Keratinocyte (primary cell): ENCODE data around the gene ELOVL5. TPM values are rescaled to one million over a fixed set of nuclear protein-coding genes. Genes with fewer than 3 reads are reported as not detected.
"Not testable (repeated sequence)": the region's sequence is repeated elsewhere in the genome, so short reads cannot be mapped to it uniquely, and the experiment has no call there.

Experiments used
- DNase-seq: peaks from one replicate; pipeline ENCODE4 v3.0.0-alpha.2; 2011; ENCODE audit warnings: low read depth, missing footprints, low spot score
- FAIRE-seq: peaks from 2 replicates; lab custom pipeline; 2011; peaks lifted over from hg19 to GRCh38; lab: Jason Lieb, UNC
- H2AFZ ChIP-seq: 2 replicates; pipeline ENCODE4 v1.6.0; 2012; ENCODE audit warnings: low read length, control low read depth, inconsistent platforms; ENCODE audit not compliant: control insufficient read depth
- H3K27ac ChIP-seq: 2 replicates; pipeline ENCODE4 v1.5.1; 2011; ENCODE audit warnings: low read length; ENCODE audit not compliant: control insufficient read depth, insufficient read depth
- H3K27me3 ChIP-seq: 3 replicates; pipeline ENCODE4 v1.6.0; 2011; ENCODE audit warnings: low read length; ENCODE audit not compliant: control insufficient read depth, insufficient read depth; ENCODE audit errors: extremely low read depth
- H3K36me3 ChIP-seq, 2 experiments: 2 replicates in 1 of 2; 3 replicates in 1 of 2; pipeline ENCODE4 v1.5.1; 2011; ENCODE audit warnings: low read length in 2 of 2, mild to moderate bottlenecking in 1 of 2; ENCODE audit not compliant: control insufficient read depth in 2 of 2, insufficient read depth in 2 of 2; ENCODE audit errors: extremely low read depth in 1 of 2
- H3K4me1 ChIP-seq: 3 replicates; pipeline ENCODE4 v1.5.1; 2011; ENCODE audit warnings: low read length; ENCODE audit not compliant: control insufficient read depth, insufficient read depth; ENCODE audit errors: extremely low read depth
- H3K4me2 ChIP-seq: 3 replicates; pipeline ENCODE4 v1.6.0; 2011; ENCODE audit warnings: low read depth, low read length; ENCODE audit not compliant: control insufficient read depth, insufficient read depth; ENCODE audit errors: extremely low read depth
- H3K4me3 ChIP-seq, 3 experiments: fragments of 200-600 bp in 1 of 3; sonication (generic) in 1 of 3; 2 replicates in 2 of 3; 3 replicates in 1 of 3; pipeline ENCODE4 v1.5.1; 2011 to 2016; ENCODE audit warnings: low read length in 3 of 3, mild to moderate bottlenecking in 3 of 3, control low read depth in 2 of 3, inconsistent platforms in 1 of 3, low read depth in 1 of 3, mixed read lengths in 1 of 3, mixed run types in 1 of 3, moderate library complexity in 1 of 3; ENCODE audit not compliant: control insufficient read depth in 2 of 3, insufficient read depth in 2 of 3; ENCODE audit errors: extremely low read depth in 1 of 3
- H3K79me2 ChIP-seq: 2 replicates; pipeline ENCODE4 v1.6.0; 2012; ENCODE audit warnings: low read length; ENCODE audit not compliant: control insufficient read depth, insufficient read depth
- H3K9ac ChIP-seq: 3 replicates; pipeline ENCODE4 v1.6.0; 2011; ENCODE audit warnings: low read length; ENCODE audit not compliant: control insufficient read depth, insufficient read depth; ENCODE audit errors: extremely low read depth
- H3K9me1 ChIP-seq: 3 replicates; pipeline ENCODE4 v1.6.0; 2011; ENCODE audit warnings: low read length; ENCODE audit not compliant: control insufficient read depth, insufficient read depth; ENCODE audit errors: extremely low read depth
- H3K9me3 ChIP-seq: 2 replicates; pipeline ENCODE4 v1.5.1; 2012; ENCODE audit warnings: low read depth, low read length; ENCODE audit not compliant: control insufficient read depth
- H4K20me1 ChIP-seq: 3 replicates; pipeline ENCODE4 v1.6.0; 2011; ENCODE audit warnings: low read length; ENCODE audit not compliant: control insufficient read depth, insufficient read depth; ENCODE audit errors: extremely low read depth
- CTCF ChIP-seq, 3 experiments: IDR thresholded peaks in 1 of 3; conservative IDR thresholded peaks in 1 of 3; optimal IDR thresholded peaks in 1 of 3; 2 replicates in 2 of 3; 3 replicates in 1 of 3; pipeline versions ENCODE3 to v1.5.1; 2011; ENCODE audit warnings: low read length in 3 of 3, mild to moderate bottlenecking in 3 of 3, moderate library complexity in 2 of 3, control low read depth in 1 of 3, inconsistent platforms in 1 of 3; ENCODE audit not compliant: insufficient read depth in 2 of 3; ENCODE audit errors: extremely low read depth in 1 of 3
- EZH2 ChIP-seq: IDR thresholded peaks from one replicate; pipeline ENCODE4 v1.6.1; 2012; ENCODE audit warnings: inconsistent platforms, mild to moderate bottlenecking, low read length, moderate library complexity
- dilution Hi-C: fragments of 300-500 bp; cut with MboI; formaldehyde crosslinking; loops from one replicate; pipeline ENCODE4 v1.7.0; 2020; ENCODE audit warnings: low sequenced_read_pairs; ENCODE audit not compliant: extremely low pct_ligation_motif_present
- polyA plus RNA-seq, 5 experiments: library from polyadenylated mRNA; depleted of rRNA in 3 of 5; stranded (reverse) in 3 of 5; stranded (forward) in 1 of 5; unstranded in 1 of 5; fragments of >200 nt; gene quantifications; 1 replicate in 1 of 5; 2 replicates in 3 of 5; 3 replicates in 1 of 5; pipeline versions ENCODE4 v1.2.1 to v1.2.3, GENCODE V29; 2011 to 2012; ENCODE audit warnings: missing spikeins in 2 of 5, low read depth in 1 of 5, low replicate concordance in 1 of 5

ELOVL5 gene
- polyA plus RNA-seq, 1 donor (not counting 4 experiments of a cell fraction or from before 2014, with no cell fraction given) = 66.7 TPM

GRCh38 chr6:53391170-53391569, 42.4 kb upstream of the ELOVL5 start:
- Histone ChIP-seq H3K27ac (no peak overlapping the region), H3K9ac (no peak overlapping the region), H3K4me3 (no peak overlapping the region), H3K4me1 (no peaks in the 10 kb centered on the region), H4K20me1 (no peaks in the 10 kb centered on the region), H3K79me2 (no peaks in the 10 kb centered on the region), H3K4me2 (no peak overlapping the region), H3K36me3 (no peaks in the 10 kb centered on the region), H2AFZ (no peak overlapping the region), H3K9me3 (no peaks in the 10 kb centered on the region), H3K27me3 (peaks cover 3% of the 10 kb centered on the region), H3K9me1 (no peaks in the 10 kb centered on the region)
- dilution Hi-C loops = no loop called here
- TF ChIP-seq EZH2 = no peak
- no peak for TF ChIP-seq CTCF (optimal IDR thresholded peaks at IDR 0.05 in 1 of 3, IDR thresholded peaks at IDR 0.05 in 1 of 3, conservative IDR thresholded peaks at IDR 0.05 in 1 of 3; ENCODE audit: extremely low read depth in 1 of 3, insufficient read depth in 2 of 3, low read length in 3 of 3)
- DNase-seq = no peak
- FAIRE-seq = no peak

- H3K4me2 ChIP-seq = no peak overlapping the region
- no peak overlapping the region for H3K4me3 ChIP-seq
- H4K20me1 ChIP-seq = no peaks in the 10 kb centered on the region
- H3K27ac ChIP-seq = no peak overlapping the region
- TF ChIP-seq CTCF (optimal IDR thresholded peaks at IDR 0.05 in 1 of 3, IDR thresholded peaks at IDR 0.05 in 1 of 3, conservative IDR thresholded peaks at IDR 0.05 in 1 of 3; ENCODE audit: extremely low read depth in 1 of 3, insufficient read depth in 2 of 3, low read length in 3 of 3) = no peak
- TF ChIP-seq EZH2 = no peak
- no peak overlapping the region for H2AFZ ChIP-seq
- no peak for FAIRE-seq
- H3K4me1 ChIP-seq = no peaks in the 10 kb centered on the region
- DNase-seq = no peak
- peaks cover 3% of the 10 kb centered on the region for H3K27me3 ChIP-seq
- H3K9me3 ChIP-seq = no peaks in the 10 kb centered on the region
- dilution Hi-C loops = no loop called here
- H3K79me2 ChIP-seq = no peaks in the 10 kb centered on the region
- no peaks in the 10 kb centered on the region for H3K9me1 ChIP-seq
- no peaks in the 10 kb centered on the region for H3K36me3 ChIP-seq
- H3K9ac ChIP-seq = no peak overlapping the region
Measured at GRCh38 chr6:53390010-53390409, 41.3 kb upstream of the ELOVL5 start.

- H3K36me3 ChIP-seq, H3K4me2 ChIP-seq, H3K79me2 ChIP-seq, H3K27ac ChIP-seq, H3K4me1 ChIP-seq, dilution Hi-C loops, H2AFZ ChIP-seq, H4K20me1 ChIP-seq, DNase-seq, H3K9me3 ChIP-seq, H3K27me3 ChIP-seq, H3K9ac ChIP-seq, H3K9me1 ChIP-seq, FAIRE-seq, H3K4me3 ChIP-seq: not testable (repeated sequence)
Measured at GRCh38 chr6:53388615-53389014, 39.9 kb upstream of the ELOVL5 start.
